Left kidney (tissue), 8 donors: ENCODE results near the gene LIPT1. TPM values are rescaled to one million over a fixed set of nuclear protein-coding genes. Genes with fewer than 3 reads are reported as not detected.
"Not testable (repeated sequence)": the region's sequence is repeated elsewhere in the genome, so short reads cannot be mapped to it uniquely, and the experiment has no call there.

Experiments used
- DNase-seq: peaks from one replicate; pipeline ENCODE4 v3.0.0-alpha.2; 2013
- long read RNA-seq, 8 donors: transcript quantifications; one replicate each; lab custom pipeline, GENCODE V29; 2026
- polyA plus RNA-seq: library from polyadenylated mRNA; unstranded; fragments of 120-200 nt; gene quantifications from one replicate; pipeline ENCODE4 v1.2.1, GENCODE V29; 2013; ENCODE audit not compliant: insufficient read length

Gene LIPT1
- polyA plus RNA-seq, result 18.7 TPM
- long read RNA-seq, donor 1, partial matches to known transcripts, result 0 of 3 reads
- long read RNA-seq, donor 1, other reads (novel, unspliced or antisense), result 0 of 3 reads
- long read RNA-seq, donor 2, partial matches to known transcripts, result 0 of 2 reads
- long read RNA-seq, donor 2, other reads (novel, unspliced or antisense), result 0 of 2 reads
- long read RNA-seq, donor 3, partial matches to known transcripts, result 0 of 5 reads
- long read RNA-seq, donor 3, other reads (novel, unspliced or antisense), result 0 of 5 reads
- long read RNA-seq, donor 4, result 0 reads
- long read RNA-seq, donor 5, partial matches to known transcripts, result 6 of 10 reads
- long read RNA-seq, donor 5, other reads (novel, unspliced or antisense), result 0 of 10 reads
- long read RNA-seq, donor 6, partial matches to known transcripts, result 9 of 10 reads
- long read RNA-seq, donor 6, other reads (novel, unspliced or antisense), result 0 of 10 reads
- long read RNA-seq, donor 7, partial matches to known transcripts, result 0 of 4 reads
- long read RNA-seq, donor 7, other reads (novel, unspliced or antisense), result 0 of 4 reads
- long read RNA-seq, donor 8, partial matches to known transcripts, result 0 of 3 reads
- long read RNA-seq, donor 8, other reads (novel, unspliced or antisense), result 0 of 3 reads

- peak; percentile 92 for DNase-seq
These were observed at the start of gene LIPT1, which contains the start of gene TSGA10 for GRCh38 chr2:99154643-99155536. Gene LIPT1, plus strand, starts transcription at chr2:99154967. Its CDS starts 6,991 bp downstream, at chr2:99161958. Gene TSGA10, minus strand, starts transcription at chr2:99154942. Its CDS starts 45,503 bp downstream, at chr2:99109439.

DNA sequence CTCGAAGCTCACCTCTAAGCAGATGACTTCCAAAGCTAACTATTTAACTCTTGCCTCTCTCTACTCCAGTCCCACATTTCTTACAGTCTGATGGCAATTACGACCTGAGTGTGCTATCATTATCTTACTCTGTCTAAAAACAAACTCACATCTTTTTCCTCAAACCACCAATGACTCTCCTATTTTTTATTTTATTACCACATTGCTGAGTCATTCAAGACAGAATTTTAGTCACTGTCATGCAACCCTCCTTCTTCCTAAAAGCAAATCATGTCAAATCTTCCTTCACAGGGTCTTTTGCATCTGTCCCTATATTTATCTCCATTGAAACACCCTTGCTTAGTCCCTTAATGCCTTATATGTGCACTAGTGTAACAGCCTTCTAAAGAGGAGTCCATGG is 47.9 kb upstream of the LIPT1 start:
- DNase-seq, result no peak

DNA sequence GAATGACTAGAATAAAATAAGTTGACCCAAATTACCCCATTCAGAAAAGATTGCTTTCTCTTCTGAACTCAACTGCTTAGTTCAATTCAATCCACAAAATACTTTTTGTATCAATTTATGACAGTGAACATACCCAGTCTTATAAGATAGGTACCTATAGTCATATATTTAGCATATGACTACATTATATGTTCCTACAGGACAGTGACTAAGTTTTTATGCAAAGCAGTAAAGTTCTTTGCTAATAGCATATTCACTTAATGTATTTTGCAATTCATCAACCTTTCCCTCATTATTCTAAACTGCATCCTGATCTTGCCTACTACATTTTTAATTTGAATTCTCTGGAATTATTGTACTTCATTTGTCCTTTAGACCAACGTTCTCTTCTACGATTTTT is 43.5 kb upstream of the LIPT1 start:
- no peak for DNase-seq

DNA sequence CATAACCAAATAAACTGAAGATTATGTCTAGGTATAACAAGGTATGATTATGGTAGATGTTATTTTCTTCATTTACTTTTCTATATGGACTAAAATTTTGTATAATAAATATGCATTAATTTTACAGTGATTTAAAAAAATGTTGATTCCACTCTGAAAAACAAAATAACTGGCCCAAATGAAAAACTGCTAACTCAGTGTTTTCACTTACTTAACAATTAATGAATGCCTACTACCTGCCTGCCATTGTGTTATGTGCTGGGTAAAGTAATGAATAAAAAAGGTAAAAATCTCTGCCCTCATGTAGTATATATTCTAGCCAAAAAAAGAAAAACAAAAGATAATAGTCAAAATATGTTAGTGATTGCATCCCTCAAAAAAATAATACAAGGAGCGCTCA is 42.8 kb upstream of the LIPT1 start:
- no peak for DNase-seq

GRCh38 chr2:99112617-99113016 is 42.1 kb upstream of the LIPT1 start:
- no peak for DNase-seq

GRCh38 chr2:99127981-99128380 is 26.8 kb upstream of the LIPT1 start:
- no peak for DNase-seq

GRCh38 chr2:99135044-99135556 is 19.7 kb upstream of the LIPT1 start:
- not testable (repeated sequence) for DNase-seq

GRCh38 chr2:99139003-99139402 is 15.8 kb upstream of the LIPT1 start:
- DNase-seq, result no peak

GRCh38 chr2:99140056-99140859 is 14.5 kb upstream of the LIPT1 start:
- no peak for DNase-seq

GRCh38 chr2:99140860-99141109 is 14.0 kb upstream of the LIPT1 start:
- DNase-seq, result no peak

DNA sequence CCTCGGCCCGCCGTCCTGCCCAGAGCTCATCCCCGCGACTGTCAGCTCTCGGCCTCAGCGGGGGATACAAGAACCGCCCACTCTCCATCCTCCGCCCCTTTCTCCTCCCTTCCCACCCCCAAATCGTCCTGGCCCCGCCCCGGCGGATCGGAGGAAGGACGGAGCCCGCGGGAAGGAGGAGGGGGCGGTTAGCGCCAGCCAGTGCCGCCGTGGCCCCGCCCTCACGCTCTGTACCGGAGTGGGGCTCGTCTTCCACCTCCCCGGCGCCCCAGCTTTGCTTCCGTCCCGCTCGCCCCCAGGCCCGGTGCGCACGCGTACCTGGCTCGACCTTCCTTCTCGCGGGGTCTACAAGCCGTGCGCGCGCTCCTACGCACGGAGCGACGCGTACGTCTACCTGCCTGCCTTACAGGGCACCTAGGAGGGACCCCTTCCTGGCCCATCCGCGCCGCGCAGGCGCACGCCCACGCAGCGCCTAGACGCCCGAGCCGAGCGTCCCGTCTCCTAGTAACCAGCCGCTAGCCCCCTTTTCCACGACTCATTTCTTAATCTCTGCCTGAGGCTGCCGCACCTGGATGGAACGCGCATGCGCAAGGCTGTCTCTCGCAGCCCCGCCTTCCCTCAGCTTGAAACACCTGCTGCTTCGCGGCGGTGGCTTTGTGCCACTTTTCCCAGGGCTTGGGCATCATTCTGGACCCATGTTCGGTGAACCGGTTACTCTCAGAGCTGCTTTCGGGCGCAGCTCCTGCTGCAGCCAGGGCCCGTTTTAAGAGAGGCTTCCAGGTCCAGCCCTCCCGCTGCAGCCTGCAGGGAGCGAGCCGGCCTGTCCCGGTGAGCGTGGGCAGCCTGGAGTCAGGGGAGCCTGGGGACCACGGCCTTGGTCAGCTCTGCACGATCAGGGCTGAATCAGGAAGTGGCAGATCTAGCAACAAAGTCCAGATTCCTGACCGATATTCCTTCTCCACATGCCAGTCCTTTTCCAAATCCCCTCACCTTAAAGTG is 13.4 kb upstream of the LIPT1 start, which contains the start of gene C2orf15:
TSS of gene C2orf15 (plus strand) at position 598 of the 999 bp plus-strand sequence. CDS start 8,852 bp downstream, outside the sequence.
- DNase-seq, result peak; percentile 93

DNA sequence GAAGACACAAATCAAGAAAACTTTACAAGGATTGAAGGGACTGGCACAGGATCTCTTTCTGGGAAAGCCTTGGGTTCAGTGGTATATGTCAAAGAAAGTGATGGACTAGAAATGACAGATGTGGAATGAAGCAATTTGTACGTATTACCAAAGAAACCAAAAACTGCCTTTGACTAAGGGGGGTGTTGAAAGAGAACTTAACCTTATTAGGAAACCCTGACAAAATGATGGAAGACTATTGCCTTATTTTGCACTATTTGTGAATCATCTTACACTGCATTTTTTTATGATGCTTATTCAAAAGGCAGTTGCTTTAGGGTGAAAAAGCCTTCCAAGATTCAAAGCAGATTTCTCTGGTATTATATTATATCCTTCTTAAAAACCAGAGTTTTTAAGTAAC is 4.1 kb upstream of the LIPT1 start:
- DNase-seq, result no peak

DNA sequence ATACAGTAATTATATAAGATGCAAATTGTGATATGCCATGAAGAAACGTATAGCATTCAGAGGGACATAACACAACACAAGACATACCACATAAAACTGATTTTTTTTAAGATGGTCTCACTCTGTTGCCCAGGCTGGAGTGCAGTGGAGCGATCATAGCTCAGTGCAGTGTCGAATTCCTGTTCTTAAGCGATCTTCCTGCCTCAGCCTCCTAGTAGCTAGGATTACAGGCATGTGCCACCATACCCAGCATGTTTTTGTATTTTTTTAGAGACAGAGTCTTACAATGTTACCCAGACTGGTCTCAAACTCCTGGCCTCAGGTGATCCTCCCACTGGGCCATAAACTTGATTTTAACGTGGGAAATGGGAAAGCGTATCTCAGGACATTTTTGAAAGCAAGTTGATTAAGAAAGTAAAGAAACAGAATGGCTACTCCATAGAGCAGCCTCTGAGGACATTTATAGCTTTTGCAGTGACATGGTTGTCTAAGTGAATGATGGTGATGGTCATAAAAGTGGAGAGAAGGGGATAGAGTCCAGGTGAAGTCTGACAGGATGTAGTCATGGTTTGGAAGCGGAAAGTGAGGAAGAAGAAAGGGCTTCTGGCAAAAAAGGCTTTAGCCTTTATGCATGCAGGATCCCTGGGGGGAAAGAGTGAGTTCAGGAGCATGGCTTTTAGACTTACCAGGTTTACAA is 2.4 kb upstream of the LIPT1 start:
- no peak for DNase-seq

GRCh38 chr2:99153921-99154604 is 704 bp upstream of the LIPT1 start:
- DNase-seq, result no peak

GRCh38 chr2:99156891-99157290 is 2.1 kb downstream of the LIPT1 start:
- DNase-seq, result no peak

- no peak for DNase-seq
These were observed 3.8 kb downstream of the LIPT1 start for GRCh38 chr2:99158599-99158998.

DNA sequence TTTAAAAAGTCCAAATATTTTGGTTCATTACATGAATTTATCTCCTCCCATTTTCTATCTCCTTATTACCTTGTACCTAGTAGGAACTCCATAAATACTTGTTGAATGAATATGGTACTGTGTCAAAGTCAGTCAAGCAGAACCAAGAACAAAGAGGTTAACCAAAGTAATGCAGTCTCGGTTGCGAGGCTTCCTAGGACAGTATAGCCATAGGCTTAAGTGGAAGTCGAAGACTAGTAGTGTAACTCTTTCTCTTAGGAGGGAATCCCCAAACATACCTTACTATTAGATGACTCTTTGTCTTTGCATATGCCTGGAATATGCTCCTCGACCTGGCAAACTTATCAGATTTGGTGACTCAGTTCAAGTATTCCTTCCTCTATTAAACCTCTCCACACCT is 4.8 kb downstream of the LIPT1 start:
- DNase-seq, result no peak

GRCh38 chr2:99166218-99166617 is 11.5 kb downstream of the LIPT1 start:
- no peak for DNase-seq

GRCh38 chr2:99169534-99169933 is 14.8 kb downstream of the LIPT1 start:
- DNase-seq, result no peak
